NCI-H510A (cell line): ENCODE results near the gene TRRAP.
"Not testable (repeated sequence)": the region's sequence is repeated elsewhere in the genome, so short reads cannot be mapped to it uniquely, and the experiment has no call there.

Experiments
- DNase-seq: peaks from one replicate; lab custom pipeline; 2025; lab: John Stamatoyannopoulos, UW

Gene TRRAP

DNA sequence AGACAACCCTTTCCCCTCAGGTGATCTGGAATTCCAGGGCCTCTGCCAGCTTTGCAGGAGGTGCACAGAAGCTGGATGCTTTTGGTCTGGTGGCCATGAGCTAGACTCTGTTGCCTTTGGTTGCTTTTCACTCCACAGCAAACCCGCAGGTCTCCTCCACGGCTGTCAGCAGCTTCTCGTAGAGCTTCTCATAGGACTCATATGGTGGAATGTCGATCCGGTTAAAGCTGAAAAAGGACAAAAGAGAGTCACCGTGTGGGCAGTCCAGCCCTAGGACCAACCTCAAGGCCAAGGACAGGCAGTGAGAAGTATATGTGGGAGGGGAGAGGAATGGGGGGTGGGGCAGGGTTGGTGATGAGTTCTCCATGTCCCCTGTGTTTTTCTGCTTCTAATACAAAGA is 152.1 kb downstream of the TRRAP start:
- no peak for DNase-seq

- DNase-seq = no peak
These were observed 152.6 kb downstream of the TRRAP start for GRCh38 chr7:99030951-99031350.

GRCh38 chr7:99031496-99031895 is 153.2 kb downstream of the TRRAP start:
- DNase-seq = no peak

GRCh38 chr7:99032928-99033327 is 154.6 kb downstream of the TRRAP start:
- DNase-seq = no peak

GRCh38 chr7:99033765-99034164 is 155.4 kb downstream of the TRRAP start:
- DNase-seq = no peak

DNA sequence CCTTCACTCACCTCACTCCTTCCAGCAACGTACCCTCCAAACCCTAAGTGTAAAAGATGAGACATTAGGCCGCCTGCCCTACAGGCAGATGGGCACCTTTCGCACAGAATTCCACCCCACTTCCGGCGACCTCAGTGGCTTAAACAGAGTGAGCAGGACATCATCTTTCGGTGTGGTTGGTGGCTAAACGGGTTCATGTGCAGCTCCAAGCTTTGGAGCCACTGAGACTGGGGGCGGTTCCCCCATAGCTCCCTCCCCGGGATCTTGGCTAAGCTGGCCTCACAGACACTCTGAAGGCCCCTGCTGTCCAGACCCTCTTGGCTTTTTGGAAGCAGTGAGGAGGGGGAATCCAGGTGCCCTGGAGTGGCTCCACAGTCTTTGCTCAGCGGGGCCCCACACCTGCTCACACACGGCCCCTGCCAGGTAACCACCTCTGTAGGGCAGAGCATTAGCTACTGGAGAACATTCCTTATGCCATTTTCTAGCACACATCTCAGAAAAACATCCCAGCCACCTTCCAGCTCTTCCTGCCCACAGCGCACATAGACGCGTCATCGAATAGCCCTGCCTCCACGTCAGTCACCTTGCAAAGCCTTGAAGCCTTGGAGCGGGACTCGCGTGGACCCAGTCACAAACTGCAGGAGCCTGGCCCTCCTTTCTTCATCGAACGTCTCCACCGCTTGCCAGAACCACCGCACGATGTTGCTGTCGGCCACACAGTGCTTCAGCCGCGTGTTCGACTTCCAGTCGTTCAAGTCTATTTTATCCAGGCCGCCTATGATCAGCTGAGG is 156.8 kb downstream of the TRRAP start:
- DNase-seq = no peak

- DNase-seq = no peak
These were observed 157.6 kb downstream of the TRRAP start for GRCh38 chr7:99035723-99036545.

DNA sequence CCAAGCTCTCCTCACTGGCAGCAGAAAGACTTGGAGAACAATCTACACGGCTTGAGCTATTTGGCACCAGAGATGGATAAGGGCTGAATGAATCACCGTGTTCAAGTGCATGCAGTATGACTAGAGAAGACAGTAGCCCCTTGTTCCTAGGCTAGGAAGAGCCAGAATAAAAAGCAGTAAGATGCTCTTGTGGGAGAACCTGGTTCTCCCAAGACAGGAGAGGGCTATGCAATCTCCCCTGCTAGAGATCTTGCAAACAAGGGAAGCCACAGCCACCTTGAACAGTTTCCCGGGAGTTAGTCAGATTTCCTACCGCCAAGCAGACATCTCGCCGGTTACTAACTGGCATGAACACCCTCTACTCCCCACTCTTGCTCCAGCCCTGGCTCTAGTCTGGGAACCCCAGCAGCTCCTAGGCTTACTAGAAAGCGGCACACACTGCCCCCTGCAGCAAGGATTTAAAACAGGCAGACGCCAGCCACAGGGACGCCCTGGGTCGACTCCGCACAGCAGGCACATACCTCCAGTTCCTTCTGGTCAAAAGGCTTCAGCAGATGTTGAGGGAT is 158.3 kb downstream of the TRRAP start:
- DNase-seq = no peak

- no peak for DNase-seq
These were observed 159.1 kb downstream of the TRRAP start for GRCh38 chr7:99037327-99037940.

DNA sequence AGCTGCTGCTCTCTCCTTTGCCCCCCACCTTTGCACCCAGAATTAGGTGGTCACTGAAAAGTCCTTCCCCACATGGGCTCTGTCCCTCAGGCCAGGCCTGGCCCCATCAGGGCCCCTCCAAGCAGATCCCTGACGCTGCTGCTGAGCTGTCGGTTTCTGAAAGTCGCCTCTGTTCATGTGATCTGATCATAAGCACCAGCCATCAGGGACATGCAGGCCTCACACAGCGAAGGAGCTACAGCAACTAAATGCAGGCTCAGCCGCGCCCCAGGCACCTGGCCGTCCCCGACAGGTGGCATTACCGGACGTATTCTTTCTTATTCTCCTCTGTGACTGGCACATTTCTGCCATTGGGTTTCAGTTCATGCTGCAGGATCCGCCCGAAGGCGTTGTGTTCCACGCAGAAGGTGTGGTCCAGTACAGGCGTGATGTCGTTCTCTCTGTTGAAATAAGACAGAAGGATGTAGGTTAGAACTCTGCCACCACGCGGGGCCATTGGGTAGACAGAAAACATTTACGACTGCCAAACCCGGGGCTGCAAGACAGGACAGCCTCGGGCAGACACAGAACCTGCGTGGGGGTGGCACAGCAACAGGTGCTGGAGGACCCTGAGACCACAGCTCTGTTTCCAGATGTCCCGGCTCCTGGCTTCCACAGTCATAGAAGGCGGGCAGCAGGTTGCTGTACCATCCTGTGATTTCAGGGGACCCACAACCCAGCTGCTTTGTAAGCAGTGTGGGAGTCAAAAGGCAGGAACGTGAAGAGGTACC is 159.9 kb downstream of the TRRAP start:
- no peak for DNase-seq

DNA sequence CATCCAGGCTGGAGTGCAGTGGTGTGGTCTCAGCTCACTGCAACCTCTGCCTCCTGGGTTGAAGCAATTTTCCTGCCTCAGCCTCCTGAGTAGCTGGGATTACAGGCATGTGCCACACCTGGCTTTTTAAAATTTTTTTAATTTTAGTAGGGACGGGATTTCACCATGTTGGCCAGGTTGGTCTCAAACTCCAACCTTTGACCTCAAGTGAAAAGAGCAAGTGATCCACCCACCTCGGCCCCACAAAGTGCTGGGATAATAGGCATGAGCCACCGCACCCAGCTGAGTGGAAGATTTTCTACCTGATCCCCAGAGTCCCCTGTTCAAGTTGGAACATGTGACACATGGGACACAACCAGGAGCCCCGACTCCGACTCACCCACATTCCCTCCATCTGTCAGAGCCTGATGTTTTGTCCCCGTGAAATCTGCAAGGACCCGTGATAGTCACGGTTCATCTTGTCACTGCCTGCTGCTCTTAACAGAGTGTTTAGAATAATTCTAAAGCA is 161.1 kb downstream of the TRRAP start:
- DNase-seq = no peak

DNA sequence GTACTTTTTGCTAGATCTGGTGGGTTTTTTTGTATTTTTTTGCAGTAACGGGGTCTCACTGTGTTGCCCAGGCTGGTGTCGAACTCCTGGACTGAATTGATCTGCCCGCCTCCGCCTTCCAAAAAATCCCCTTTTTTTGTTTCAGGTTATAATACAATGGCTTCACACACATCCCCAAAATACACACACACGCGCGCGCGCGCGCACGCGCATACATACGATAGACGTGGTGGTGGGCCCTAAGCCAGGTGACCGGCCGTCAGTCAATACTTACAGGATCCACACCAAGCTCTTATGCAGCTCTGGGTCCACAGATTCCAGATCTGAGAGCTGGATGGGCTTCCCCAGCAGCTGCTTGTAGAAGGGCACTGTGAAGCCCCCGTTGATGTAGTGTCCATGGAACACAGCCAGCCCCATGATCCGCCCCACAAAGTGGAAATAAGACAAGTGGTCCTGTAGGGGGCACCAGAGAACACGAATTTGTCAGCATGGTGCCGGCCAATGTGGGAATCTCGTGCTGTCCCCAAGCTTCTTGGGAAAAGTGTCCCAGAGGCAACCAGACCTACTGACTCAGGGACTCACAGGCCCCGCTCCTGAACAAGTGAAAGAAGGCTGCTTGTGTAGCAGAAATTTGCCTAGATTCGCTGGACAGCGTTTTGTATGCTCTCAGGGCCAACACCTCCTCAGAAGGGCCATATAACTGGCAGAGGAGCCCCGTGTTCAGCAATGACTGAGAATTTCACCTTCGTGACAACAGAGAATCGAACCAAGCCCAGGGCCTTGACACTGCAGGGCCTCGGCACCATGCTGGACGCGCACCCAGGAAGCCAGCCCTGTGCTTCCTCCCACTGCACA is 162.0 kb downstream of the TRRAP start:
- peak; percentile 34 for DNase-seq

DNA sequence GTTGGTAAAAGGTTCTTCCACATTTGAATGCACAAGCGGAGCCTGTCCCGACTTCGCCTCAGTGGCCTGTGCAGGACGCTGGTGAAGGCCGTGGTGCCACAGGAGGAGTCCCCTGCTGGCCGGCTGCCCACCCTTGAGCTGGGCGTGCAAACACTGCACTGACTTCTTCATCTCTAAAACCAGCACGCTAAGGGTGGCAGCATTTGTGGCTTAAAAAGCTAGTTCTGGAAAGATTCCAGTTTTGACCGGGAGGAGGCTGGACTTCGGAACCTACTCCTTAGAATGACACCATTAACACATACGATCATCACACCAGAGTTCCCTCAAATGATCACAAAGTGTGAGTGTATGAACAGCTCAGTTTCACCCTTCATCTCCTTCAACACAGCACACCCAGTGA is 163.2 kb downstream of the TRRAP start:
- DNase-seq = no peak

- DNase-seq = no peak
These were observed 164.6 kb downstream of the TRRAP start for GRCh38 chr7:99042957-99043356.

DNA sequence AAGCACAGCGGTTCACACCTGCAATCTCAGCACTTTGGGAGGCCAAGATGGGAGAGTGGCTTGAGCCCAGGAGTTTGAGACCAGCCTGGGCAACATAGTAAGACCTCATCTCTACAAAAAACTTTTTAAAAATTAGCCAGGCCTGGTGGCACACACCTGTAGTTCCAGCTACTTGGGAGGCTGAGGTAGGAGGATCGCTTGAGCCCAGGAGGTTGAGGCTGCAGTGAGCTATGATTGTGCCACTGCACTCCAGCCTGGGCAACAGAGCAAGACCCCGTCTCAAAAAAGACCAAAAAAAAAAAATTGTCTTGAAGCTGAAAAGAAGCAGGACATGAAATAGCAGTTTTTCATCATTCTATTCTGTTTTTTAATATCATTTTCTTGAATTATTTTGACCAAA is 166.5 kb downstream of the TRRAP start:
- DNase-seq = not testable (repeated sequence)

GRCh38 chr7:99046262-99046661 is 167.9 kb downstream of the TRRAP start:
- DNase-seq = not testable (repeated sequence)

GRCh38 chr7:99046722-99047121 is 168.4 kb downstream of the TRRAP start:
- no peak for DNase-seq

GRCh38 chr7:99047526-99048077 is 169.3 kb downstream of the TRRAP start:
- no peak for DNase-seq

DNA sequence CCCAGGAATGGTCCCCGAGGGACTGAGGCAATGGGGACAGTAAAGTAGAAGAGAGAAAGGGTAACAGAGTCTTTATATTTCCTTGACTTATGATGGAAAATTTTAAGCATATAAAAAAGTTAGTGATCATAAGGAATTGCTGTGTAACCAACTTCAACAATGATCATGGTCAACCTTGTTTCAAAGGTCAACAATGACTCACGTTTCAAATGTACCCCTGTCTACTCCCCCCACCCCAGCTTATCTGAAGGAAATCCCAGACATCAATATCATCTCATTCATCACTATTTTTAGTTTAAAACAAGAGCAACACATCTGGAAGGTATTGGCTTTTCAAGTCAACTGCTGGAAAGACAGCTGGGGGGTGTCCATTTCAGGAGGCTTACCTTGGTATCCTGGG is 172.6 kb downstream of the TRRAP start:
- no peak for DNase-seq

GRCh38 chr7:99054781-99055180 is 176.4 kb downstream of the TRRAP start:
- DNase-seq = no peak
